GM21367 (cell line): ENCODE results near the gene HNRNPLL.
"Not testable (repeated sequence)": the region's sequence is repeated elsewhere in the genome, so short reads cannot be mapped to it uniquely, and the experiment has no call there.

Experiments
- ATAC-seq: cut with Tn5 transposase; IDR thresholded peaks from one replicate; pipeline ENCODE4 v1.9.1; 2021; ENCODE audit not compliant: unreplicated experiment

Gene HNRNPLL

GRCh38 chr2:38557217-38557616 lies 45.5 kb downstream of the HNRNPLL start:
- no peak for ATAC-seq

GRCh38 chr2:38556006-38556801 lies 46.5 kb downstream of the HNRNPLL start:
- no peak for ATAC-seq

GRCh38 chr2:38554973-38555595 lies 47.6 kb downstream of the HNRNPLL start:
- no peak for ATAC-seq

GRCh38 chr2:38553554-38553953 lies 49.2 kb downstream of the HNRNPLL start:
- no peak for ATAC-seq

GRCh38 chr2:38552259-38552658 lies 50.5 kb downstream of the HNRNPLL start:
- no peak for ATAC-seq

- no peak for ATAC-seq
Observed at GRCh38 chr2:38551746-38552145, 51.0 kb downstream of the HNRNPLL start.

- ATAC-seq = no peak
Observed at GRCh38 chr2:38551171-38551570, 51.6 kb downstream of the HNRNPLL start.

- no peak for ATAC-seq
Observed at GRCh38 chr2:38549851-38550250, 52.9 kb downstream of the HNRNPLL start.

- ATAC-seq = no peak
Observed at GRCh38 chr2:38549071-38549704, 53.5 kb downstream of the HNRNPLL start.

- ATAC-seq = no peak
Observed at GRCh38 chr2:38547791-38548190, 54.9 kb downstream of the HNRNPLL start.

GRCh38 chr2:38546585-38546984 lies 56.1 kb downstream of the HNRNPLL start:
- no peak for ATAC-seq

GRCh38 chr2:38546064-38546463 lies 56.7 kb downstream of the HNRNPLL start:
- no peak for ATAC-seq

- ATAC-seq = not testable (repeated sequence)
Observed at GRCh38 chr2:38542248-38542631, 60.5 kb downstream of the HNRNPLL start.

- no peak for ATAC-seq
Observed at GRCh38 chr2:38540580-38541286, 62.0 kb downstream of the HNRNPLL start.

GRCh38 chr2:38539086-38539485 lies 63.6 kb downstream of the HNRNPLL start:
- no peak for ATAC-seq

GRCh38 chr2:38537937-38538525 lies 64.7 kb downstream of the HNRNPLL start:
- no peak for ATAC-seq

- ATAC-seq = not testable (repeated sequence)
Observed at GRCh38 chr2:38537296-38537695, 65.4 kb downstream of the HNRNPLL start.

- peak; percentile 33 for ATAC-seq
Observed at GRCh38 chr2:38535744-38536506, 66.8 kb downstream of the HNRNPLL start.

GRCh38 chr2:38535404-38535743 lies 67.4 kb downstream of the HNRNPLL start:
- ATAC-seq = no peak

GRCh38 chr2:38534746-38535403 lies 67.9 kb downstream of the HNRNPLL start:
- no peak for ATAC-seq
